Measurements from ENCODE around the gene MCFD2. TPM values are rescaled to one million over a fixed set of nuclear protein-coding genes. Genes with fewer than 3 reads are reported as not detected.
A peak's percentile ranks its signal among the peaks of the same experiment; 100 is the strongest.

MCFD2 gene
- total RNA-seq (100 to 1,000 TPM in 1 of 7 donors, 10 to 100 TPM in 6; 53.4 to 112 (median 70.9) TPM), polyA plus RNA-seq (10 to 100 TPM; 10.3 to 22.3 (median 14.0) TPM)
- long read RNA-seq, donor 1, full-length matches to known transcripts = 22 of 22 reads
- long read RNA-seq, donor 1, partial matches to known transcripts = 0 of 22 reads
- long read RNA-seq, donor 1, other reads (novel, unspliced or antisense) = 0 of 22 reads
- long read RNA-seq, donor 2, full-length matches to known transcripts = 19 of 19 reads
- long read RNA-seq, donor 2, partial matches to known transcripts = 0 of 19 reads
- long read RNA-seq, donor 2, other reads (novel, unspliced or antisense) = 0 of 19 reads

DNA sequence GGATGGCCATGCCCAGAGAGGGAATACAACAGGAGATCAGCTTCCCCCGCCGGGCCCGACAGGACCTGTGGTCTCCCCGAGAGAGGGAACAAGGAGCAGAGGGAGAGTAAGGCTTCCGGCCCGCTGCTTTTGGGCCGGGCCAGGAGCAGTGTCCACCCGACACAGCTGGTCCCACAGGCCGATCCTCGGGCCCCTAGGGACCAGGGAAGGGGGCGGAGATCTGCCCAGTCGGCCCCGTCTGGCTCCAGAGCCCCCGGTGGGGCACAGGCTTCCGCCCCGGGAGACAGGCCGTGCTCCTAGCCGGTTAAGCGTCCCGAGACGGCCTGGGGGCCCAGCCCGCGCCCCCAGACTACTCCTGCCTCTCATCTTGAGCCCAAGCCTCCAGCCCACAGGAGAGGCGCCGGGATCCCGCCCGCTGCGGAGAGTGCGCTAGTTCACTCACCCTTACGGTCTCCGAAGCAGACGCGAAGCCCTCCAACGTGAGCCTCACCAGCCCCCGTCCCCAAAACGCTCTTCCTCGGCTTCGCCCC lies at the start of gene MCFD2:
MCFD2 (minus strand) TSS at position 526 of the 530 bp plus-strand sequence. CDS start 6,635 bp downstream, outside the sequence.
- peak; percentile 92 for DNase-seq
- Histone ChIP-seq H3K4me1 (peaks cover 29 to 80% (median 53%) of the 10 kb centered on the region in 6 donors), H3K9me3 (no peaks in the 10 kb centered on the region), H3K4me3 (peak within 1 kb of the TSS; percentile 66 to 99 (median 90)), H3K27ac (peak within 1 kb of the TSS; percentile 80 to 93 (median 92)), H3K36me3 (peaks cover 0 to 21% (median 9%) of the 10 kb centered on the region in 6 donors), H3K27me3 (replicated peaks in 1 of 7) (no peaks in the 10 kb centered on the region)
- 0 to 1% (median 0%) methylated on average over 10 to 38 of the region's 38 CpGs for WGBS, 5 donors
- intact Hi-C loops (cut with DNase I; ENCODE audit: low total_unique reads) = no loop called here
- TF ChIP-seq, protein P1, sequence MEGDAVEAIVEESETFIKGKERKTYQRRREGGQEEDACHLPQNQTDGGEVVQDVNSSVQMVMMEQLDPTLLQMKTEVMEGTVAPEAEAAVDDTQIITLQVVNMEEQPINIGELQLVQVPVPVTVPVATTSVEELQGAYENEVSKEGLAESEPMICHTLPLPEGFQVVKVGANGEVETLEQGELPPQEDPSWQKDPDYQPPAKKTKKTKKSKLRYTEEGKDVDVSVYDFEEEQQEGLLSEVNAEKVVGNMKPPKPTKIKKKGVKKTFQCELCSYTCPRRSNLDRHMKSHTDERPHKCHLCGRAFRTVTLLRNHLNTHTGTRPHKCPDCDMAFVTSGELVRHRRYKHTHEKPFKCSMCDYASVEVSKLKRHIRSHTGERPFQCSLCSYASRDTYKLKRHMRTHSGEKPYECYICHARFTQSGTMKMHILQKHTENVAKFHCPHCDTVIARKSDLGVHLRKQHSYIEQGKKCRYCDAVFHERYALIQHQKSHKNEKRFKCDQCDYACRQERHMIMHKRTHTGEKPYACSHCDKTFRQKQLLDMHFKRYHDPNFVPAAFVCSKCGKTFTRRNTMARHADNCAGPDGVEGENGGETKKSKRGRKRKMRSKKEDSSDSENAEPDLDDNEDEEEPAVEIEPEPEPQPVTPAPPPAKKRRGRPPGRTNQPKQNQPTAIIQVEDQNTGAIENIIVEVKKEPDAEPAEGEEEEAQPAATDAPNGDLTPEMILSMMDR (IDR thresholded peaks at IDR 0.05 in 8 of 11, conservative IDR thresholded peaks at IDR 0.05 in 3 of 11) = no peak
- TF ChIP-seq POLR2AphosphoS5 (IDR thresholded peaks at IDR 0.05) = no peak
- TF ChIP-seq POLR2A (IDR thresholded peaks at IDR 0.05) = no peak

DNA sequence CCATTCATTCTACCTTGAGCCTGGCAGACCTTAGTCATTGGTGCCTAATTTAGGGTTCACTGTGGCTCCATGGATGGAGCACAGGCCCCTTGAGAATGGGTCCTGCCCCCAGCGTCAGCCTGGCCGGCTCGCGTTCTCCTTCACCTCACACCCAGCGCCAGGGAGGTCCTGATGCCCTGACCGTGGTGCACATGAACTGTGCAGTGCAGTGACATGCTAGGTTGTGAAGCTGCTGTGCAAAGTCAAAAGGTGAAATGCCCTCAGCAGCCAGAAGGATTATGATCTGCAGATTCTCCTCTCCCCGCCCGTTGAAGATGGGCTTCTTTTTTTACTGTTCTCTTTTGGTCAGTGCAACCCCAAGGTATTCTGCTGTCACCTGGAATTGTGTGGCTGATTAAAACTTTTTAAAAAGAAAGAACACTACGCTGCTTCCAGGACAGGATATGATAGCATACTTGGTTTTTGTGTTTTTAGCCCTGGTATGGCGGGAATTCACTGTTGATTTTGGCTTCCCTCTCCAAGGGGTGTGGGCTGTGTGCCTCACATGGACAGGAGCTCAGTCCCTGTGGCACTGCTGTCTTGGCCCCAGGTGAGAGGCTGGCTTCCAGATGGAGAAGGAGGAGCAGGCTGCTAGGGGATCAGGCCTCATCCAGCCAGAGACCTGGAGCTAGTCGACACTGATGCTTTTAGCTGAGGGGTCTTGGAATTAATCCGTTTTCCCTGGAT lies 49.4 kb upstream of the MCFD2 start:
- no peak for TF ChIP-seq POLR2AphosphoS5 (IDR thresholded peaks at IDR 0.05)
- TF ChIP-seq POLR2A (IDR thresholded peaks at IDR 0.05) = no peak
- TF ChIP-seq, protein P1 (IDR thresholded peaks at IDR 0.05 in 8 of 11, conservative IDR thresholded peaks at IDR 0.05 in 3 of 11) = no peak
- DNase-seq = no peak
- WGBS, 5 donors = 78 to 90% (median 85%) methylated on average over 12 of the region's 12 CpGs
- Histone ChIP-seq H3K27ac (peak overlapping the region in 2 of 8 donors; percentile 9 to 29), H3K4me1 (peaks cover 4 to 63% (median 17%) of the 10 kb centered on the region in 6 donors), H3K27me3 (replicated peaks in 1 of 7) (no peaks in the 10 kb centered on the region), H3K9me3 (no peaks in the 10 kb centered on the region), H3K36me3 (peaks cover 0 to 62% (median 11%) of the 10 kb centered on the region in 6 donors), H3K4me3 (no peak overlapping the region)
- intact Hi-C loops (cut with DNase I; ENCODE audit: low total_unique reads) = no loop called here

DNA sequence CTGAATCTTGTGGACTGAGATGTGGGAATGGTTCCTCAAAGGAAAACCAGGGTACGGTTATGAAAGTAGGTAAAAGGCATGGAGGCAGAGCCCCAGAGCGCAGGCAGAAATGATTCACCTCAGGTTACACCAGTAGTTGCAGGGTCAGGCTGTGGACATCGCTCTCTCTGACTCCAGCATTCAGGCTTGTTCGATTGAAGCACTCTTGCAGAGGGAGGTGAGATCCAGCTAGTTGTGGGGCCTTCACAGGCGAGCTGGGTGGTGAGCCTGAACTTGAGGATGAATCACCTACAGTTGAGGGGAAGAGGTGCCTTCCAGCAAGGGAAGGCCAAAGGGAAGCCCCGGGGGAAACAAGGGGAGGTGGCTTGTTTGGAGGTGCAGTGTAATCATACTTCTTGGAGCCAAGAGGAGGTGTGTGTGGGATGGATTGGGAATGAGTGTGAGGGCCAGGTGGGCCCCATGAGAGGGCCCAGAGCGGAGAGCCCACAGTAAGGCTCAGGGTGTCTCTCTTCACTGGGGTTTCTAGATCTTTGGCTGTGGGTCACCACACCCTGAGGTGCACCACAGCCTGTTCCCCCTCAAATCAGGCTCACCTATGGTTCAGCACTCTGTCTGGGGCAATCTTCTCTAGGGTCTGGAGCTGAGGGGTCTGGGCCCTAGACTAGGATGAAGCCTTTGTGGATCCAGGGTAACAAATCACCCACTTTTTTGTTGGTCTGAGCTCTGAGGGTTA lies 48.5 kb upstream of the MCFD2 start:
- peaks cover 4 to 55% (median 12%) of the 10 kb centered on the region in 6 donors for H3K4me1 ChIP-seq
- intact Hi-C loops (cut with DNase I; ENCODE audit: low total_unique reads) = no loop called here
- H3K4me3 ChIP-seq = no peak overlapping the region
- H3K9me3 ChIP-seq = no peaks in the 10 kb centered on the region
- 84 to 95% (median 85%) methylated on average over 7 of the region's 7 CpGs for WGBS, 5 donors
- TF ChIP-seq POLR2A (IDR thresholded peaks at IDR 0.05) = no peak
- TF ChIP-seq, protein P1 (IDR thresholded peaks at IDR 0.05 in 8 of 11, conservative IDR thresholded peaks at IDR 0.05 in 3 of 11) = no peak
- no peak for TF ChIP-seq POLR2AphosphoS5 (IDR thresholded peaks at IDR 0.05)
- DNase-seq = no peak
- H3K27ac ChIP-seq = peak overlapping the region in 2 of 8 donors; percentile 26 to 29
- H3K36me3 ChIP-seq = peaks cover 0 to 71% (median 18%) of the 10 kb centered on the region in 6 donors
- H3K27me3 ChIP-seq (replicated peaks in 1 of 7) = no peaks in the 10 kb centered on the region
